Measurements from ENCODE around the gene SLC46A1.
A peak's percentile ranks its signal among the peaks of the same experiment; 100 is the strongest.

SLC46A1 gene

DNA sequence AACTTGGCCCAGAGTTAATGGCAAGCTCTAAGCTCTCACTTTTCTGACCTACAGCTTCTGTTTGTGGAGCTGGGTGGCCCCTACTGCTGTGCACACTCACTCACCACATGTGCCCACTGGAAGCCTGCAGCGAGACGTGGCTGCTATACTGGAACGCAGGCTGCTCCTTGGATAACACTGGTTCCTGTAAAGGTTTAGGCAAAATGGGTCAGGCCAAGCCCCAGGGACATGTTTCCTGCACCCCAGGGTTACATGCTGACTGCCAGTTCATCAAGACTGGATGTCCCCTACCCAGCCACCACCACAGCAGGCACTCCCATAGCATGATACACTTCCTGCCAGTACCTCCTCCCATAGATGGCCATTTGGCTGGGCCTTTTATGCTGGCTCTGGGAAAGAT, 57.0 kb downstream of the SLC46A1 start:
- no peak for DNase-seq

DNA sequence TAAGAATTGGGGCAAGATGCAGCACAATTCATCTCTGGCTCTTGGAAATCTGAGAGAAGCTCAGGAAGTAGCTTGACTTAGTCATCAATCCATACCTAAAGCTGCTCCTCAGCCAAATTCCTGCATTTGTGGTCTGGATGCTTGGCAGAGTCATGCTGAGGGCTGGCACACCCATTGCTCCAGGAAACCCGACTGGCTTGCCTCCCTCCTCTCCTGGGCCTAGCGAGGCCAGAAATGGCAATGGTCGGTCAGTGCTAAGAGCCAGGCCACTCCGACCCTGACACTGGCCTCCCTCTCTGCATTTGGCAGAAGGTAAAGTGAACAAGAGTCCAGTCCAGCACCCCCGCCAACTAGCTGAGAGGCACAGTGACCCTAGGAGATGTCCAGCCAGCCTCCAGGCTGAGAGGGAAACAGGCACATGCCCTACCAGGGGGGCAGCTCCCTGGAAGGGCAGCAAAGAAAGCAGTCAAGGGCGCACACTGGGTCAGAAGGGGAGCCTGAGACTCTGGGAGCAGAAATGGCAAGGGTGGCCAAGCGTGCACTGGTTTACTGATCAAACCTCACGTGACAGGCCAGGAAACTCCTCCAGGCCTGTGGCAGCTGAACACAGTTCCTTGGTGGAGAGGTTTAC, 58.6 kb downstream of the SLC46A1 start:
- DNase-seq = peak; percentile 85

DNA sequence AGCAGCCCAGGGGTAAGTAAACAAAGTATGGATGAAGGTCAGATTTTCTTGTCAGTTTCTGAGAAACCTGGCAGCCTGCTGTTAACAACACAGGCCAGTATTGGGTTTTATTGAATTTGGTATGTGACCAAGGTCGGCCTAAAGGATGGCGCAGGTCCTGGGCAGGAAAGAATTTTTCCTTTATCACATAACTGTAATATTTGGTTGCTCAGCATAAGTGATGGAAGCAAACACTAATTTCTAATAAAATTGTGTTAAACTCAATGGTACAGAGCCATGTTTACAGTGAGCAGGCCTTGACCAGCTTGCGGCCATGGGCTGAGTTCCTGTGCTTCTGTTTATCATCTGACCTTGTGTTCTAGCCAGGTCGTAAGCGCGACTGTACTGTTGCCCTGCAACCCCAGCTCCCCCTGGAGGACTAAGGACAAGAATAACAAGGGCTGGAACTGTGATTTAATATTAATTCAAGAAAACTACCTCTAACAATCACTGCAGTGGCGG, 59.2 kb downstream of the SLC46A1 start:
- DNase-seq = no peak

DNA sequence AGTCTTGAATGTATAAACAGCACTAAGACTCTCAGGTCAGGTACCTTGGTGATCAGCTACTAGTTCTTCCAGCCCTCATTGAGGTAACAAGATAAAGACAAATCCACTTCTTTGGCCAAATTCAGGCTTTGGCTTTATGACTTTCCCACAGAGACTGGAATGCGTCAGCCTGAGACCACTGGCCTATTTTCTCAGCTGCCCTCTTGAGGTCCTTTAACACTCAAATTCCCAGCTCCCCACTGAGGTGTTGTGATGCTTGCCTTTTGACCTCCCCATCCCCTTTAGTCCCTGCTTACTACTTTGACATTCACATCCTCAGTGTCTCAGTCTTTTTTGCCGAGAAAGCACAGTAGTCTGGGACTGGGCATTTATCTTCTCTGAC, 59.8 kb downstream of the SLC46A1 start:
- no peak for DNase-seq

DNA sequence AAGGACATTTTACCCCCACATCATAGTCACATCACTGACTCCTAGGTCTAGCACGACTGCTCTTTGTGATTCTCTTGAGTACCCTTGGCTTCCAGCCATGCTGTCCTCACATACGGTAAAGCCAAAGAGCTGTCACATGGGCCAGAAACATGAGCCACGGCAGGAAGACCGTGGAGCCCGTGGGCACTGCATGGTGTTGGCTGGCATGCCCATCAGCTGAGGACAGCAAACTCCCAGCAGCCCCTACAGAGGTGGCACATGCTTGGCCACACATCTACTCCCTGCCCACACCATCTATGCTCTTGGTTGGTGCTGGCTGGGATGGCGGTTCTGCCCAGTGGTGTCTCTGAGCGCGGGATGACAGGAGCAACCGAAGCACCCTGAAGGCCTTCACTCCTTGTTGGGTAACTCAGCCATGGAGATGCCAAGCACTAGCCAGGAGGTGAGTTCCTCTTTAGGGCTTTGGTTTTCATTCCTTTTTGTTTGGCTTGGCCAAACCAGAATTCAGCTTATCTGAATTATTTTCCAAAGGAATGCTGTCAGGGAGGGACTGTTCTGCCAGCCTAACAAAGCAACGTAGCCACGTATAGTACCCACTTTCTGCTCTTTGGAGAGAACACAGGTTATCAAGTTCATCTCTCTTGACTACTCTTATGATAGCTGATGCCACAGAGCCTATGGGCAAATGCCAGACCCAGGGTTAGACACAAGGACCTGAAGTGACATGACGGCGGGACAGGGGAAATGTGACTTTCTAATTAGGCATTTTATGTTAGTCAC, 60.4 kb downstream of the SLC46A1 start:
- no peak for DNase-seq
